ENCODE measurements around the gene ARSG. TPM values are rescaled to one million over a fixed set of nuclear protein-coding genes. Genes with fewer than 3 reads are reported as not detected.
A peak's percentile ranks its signal among the peaks of the same experiment; 100 is the strongest.

ARSG gene
- total RNA-seq, 1 donor from 2014 or later = 6.7 TPM

DNA sequence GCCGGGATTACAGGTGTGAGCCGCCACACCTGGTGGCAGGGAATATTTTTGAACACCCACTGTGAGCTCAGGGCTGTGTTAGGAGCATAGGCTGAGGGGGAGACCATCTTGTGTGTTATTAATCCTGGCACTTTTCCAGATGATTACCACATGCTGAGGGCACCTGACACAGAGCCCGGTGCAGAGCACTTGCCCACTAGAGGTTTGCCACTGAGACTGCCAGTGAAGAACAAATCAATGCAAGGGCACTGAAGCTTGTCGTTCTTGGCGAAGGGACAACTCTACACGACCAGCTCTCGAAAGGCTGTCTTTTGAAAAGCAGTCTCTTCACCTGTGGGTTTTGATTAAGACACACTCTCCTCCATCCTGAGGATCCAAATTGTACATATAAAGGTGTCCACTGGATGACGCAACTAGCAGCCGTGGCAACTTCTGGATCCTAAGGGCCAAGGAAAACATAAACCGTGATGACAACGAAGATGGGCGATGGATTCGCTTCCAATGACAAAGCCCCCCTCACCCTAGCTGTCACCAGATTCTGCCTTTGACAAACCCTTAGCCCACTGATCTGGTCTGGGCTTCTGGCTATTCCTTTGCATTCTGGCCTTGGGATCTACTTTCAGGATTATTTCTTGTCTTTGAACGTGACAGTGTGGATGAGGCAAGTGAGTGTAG, 137.3 kb downstream of the ARSG start:
- intact Hi-C loops (cut with micrococcal nuclease) = no loop called here
- H3K9me3 Mint-ChIP-seq = no peaks in the 10 kb centered on the region
- DNase-seq (ENCODE audit: low spot score) = no peak
- H3K4me1 Mint-ChIP-seq (ENCODE audit: low read depth) = peaks cover 11% of the 10 kb centered on the region
- H3K27me3 Mint-ChIP-seq (ENCODE audit: insufficient read depth) = no peaks in the 10 kb centered on the region
- H3K27ac Mint-ChIP-seq = no peak overlapping the region
- peaks cover 40% of the 10 kb centered on the region for H3K36me3 Mint-ChIP-seq (ENCODE audit: low read depth)
- H3K4me3 Mint-ChIP-seq = no peak overlapping the region

DNA sequence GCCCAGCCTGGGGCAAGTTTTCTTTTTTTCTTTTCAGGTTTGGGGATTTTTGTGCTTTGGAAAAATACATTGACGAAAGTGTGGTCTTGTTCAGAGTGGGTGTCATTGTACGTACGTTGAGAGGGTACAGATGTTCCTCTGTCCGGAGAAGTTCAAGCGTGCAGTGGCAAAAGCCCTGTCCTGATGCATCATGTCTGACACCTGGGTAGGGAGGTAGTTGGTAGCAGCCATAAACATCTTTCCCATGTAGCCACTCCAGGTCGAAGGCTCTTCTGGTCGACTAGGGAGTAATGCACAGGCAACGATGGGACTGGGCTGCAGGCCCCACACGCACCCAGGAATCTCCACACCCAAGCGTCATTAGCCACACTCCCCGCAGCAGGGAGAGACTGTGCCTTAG, 138.6 kb downstream of the ARSG start:
- no peaks in the 10 kb centered on the region for H3K9me3 Mint-ChIP-seq
- H3K4me3 Mint-ChIP-seq = no peak overlapping the region
- H3K4me1 Mint-ChIP-seq (ENCODE audit: low read depth) = peaks cover 11% of the 10 kb centered on the region
- H3K27ac Mint-ChIP-seq = no peak overlapping the region
- DNase-seq (ENCODE audit: low spot score) = no peak
- intact Hi-C loops (cut with micrococcal nuclease) = no loop called here
- H3K27me3 Mint-ChIP-seq (ENCODE audit: insufficient read depth) = no peaks in the 10 kb centered on the region
- H3K36me3 Mint-ChIP-seq (ENCODE audit: low read depth) = peaks cover 48% of the 10 kb centered on the region

GRCh38 chr17:68431045-68431608, 139.8 kb downstream of the ARSG start:
- Mint-ChIP-seq H3K27ac (no peak overlapping the region), H3K36me3 (ENCODE audit: low read depth) (peaks cover 51% of the 10 kb centered on the region), H3K4me1 (ENCODE audit: low read depth) (peaks cover 17% of the 10 kb centered on the region), H3K27me3 (ENCODE audit: insufficient read depth) (no peaks in the 10 kb centered on the region), H3K9me3 (no peaks in the 10 kb centered on the region), H3K4me3 (no peak overlapping the region)
- intact Hi-C loops (cut with micrococcal nuclease) = loop anchor here (1.0 kb wide), 1 partner anchor 139 kb away; no protein-coding TSS in a partner anchor
- DNase-seq (ENCODE audit: low spot score) = no peak

DNA sequence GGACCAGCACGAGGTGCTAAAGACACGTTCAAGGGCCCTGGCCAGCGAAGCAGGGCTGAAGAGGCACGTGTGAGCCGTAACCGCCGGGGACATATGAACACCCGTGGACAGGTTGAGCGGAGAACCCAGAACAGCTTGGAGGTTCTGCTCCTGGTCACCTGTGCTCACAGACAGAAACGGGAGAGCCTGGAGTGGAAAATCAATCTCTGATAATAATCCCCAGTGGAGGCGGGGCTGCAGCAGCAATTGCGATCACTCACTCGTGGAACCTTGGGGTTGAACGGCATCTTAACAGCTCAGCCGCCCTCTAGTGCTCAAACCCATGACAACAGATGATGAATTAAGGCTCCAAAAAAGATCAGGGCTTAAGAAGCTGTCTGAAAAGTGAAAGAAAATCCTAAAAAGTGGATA, 140.4 kb downstream of the ARSG start:
- Mint-ChIP-seq H3K9me3 (no peaks in the 10 kb centered on the region), H3K27ac (no peak overlapping the region), H3K27me3 (ENCODE audit: insufficient read depth) (no peaks in the 10 kb centered on the region), H3K36me3 (ENCODE audit: low read depth) (peaks cover 53% of the 10 kb centered on the region), H3K4me1 (ENCODE audit: low read depth) (peaks cover 22% of the 10 kb centered on the region), H3K4me3 (no peak overlapping the region)
- peak; percentile 29 for DNase-seq (ENCODE audit: low spot score)
- intact Hi-C loops (cut with micrococcal nuclease) = loop anchor here (1.0 kb wide), 1 partner anchor 139 kb away; no protein-coding TSS in a partner anchor

- no peak for DNase-seq (ENCODE audit: low spot score)
- intact Hi-C loops (cut with micrococcal nuclease) = no loop called here
- no peaks in the 10 kb centered on the region for H3K27me3 Mint-ChIP-seq (ENCODE audit: insufficient read depth)
- peak overlapping the region; percentile 18 for H3K27ac Mint-ChIP-seq
- H3K4me3 Mint-ChIP-seq = no peak overlapping the region
- no peaks in the 10 kb centered on the region for H3K9me3 Mint-ChIP-seq
- H3K36me3 Mint-ChIP-seq (ENCODE audit: low read depth) = peaks cover 52% of the 10 kb centered on the region
- peaks cover 28% of the 10 kb centered on the region for H3K4me1 Mint-ChIP-seq (ENCODE audit: low read depth)
Measured at GRCh38 chr17:68432086-68432864, 141.0 kb downstream of the ARSG start.

DNA sequence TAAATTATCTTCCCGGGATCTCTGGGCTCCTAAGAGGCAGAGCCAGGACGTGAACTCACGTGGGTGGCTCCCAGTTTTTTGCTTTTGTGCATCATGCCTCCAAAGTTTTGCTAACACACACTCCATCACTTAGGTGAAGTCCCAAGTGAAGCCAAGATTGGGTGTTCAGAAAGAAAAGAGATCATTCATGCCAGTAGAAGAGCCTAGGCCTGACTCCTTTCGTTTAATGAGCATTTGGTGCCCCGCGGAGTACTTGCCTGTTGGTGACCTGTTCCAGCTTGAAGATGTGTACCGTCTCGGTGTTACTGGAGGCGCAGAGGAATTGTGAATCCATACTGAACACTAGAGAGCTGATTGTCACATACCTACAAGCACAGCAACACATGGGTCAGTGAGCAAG, 141.9 kb downstream of the ARSG start:
- peaks cover 49% of the 10 kb centered on the region for H3K36me3 Mint-ChIP-seq (ENCODE audit: low read depth)
- H3K4me1 Mint-ChIP-seq (ENCODE audit: low read depth) = peaks cover 37% of the 10 kb centered on the region
- no peak overlapping the region for H3K4me3 Mint-ChIP-seq
- H3K9me3 Mint-ChIP-seq = no peaks in the 10 kb centered on the region
- H3K27ac Mint-ChIP-seq = no peak overlapping the region
- intact Hi-C loops (cut with micrococcal nuclease) = no loop called here
- H3K27me3 Mint-ChIP-seq (ENCODE audit: insufficient read depth) = no peaks in the 10 kb centered on the region
- DNase-seq (ENCODE audit: low spot score) = no peak

- Mint-ChIP-seq H3K9me3 (no peaks in the 10 kb centered on the region), H3K27ac (no peak overlapping the region), H3K4me3 (no peak overlapping the region), H3K4me1 (ENCODE audit: low read depth) (peaks cover 45% of the 10 kb centered on the region), H3K36me3 (ENCODE audit: low read depth) (peaks cover 44% of the 10 kb centered on the region), H3K27me3 (ENCODE audit: insufficient read depth) (no peaks in the 10 kb centered on the region)
- no peak for DNase-seq (ENCODE audit: low spot score)
- intact Hi-C loops (cut with micrococcal nuclease) = no loop called here
Measured at GRCh38 chr17:68433911-68434508, 142.7 kb downstream of the ARSG start.

GRCh38 chr17:68435361-68435760, 144.1 kb downstream of the ARSG start:
- Mint-ChIP-seq H3K27me3 (ENCODE audit: insufficient read depth) (no peaks in the 10 kb centered on the region), H3K36me3 (ENCODE audit: low read depth) (peaks cover 34% of the 10 kb centered on the region), H3K4me1 (ENCODE audit: low read depth) (peaks cover 57% of the 10 kb centered on the region), H3K9me3 (no peaks in the 10 kb centered on the region), H3K4me3 (no peak overlapping the region), H3K27ac (no peak overlapping the region)
- no peak for DNase-seq (ENCODE audit: low spot score)
- intact Hi-C loops (cut with micrococcal nuclease) = no loop called here

GRCh38 chr17:68435876-68436842, 144.9 kb downstream of the ARSG start:
- Mint-ChIP-seq H3K27me3 (ENCODE audit: insufficient read depth) (no peaks in the 10 kb centered on the region), H3K4me1 (ENCODE audit: low read depth) (peaks cover 64% of the 10 kb centered on the region), H3K36me3 (ENCODE audit: low read depth) (peaks cover 31% of the 10 kb centered on the region), H3K9me3 (no peaks in the 10 kb centered on the region), H3K4me3 (peak overlapping the region; percentile 64), H3K27ac (peak overlapping the region; percentile 91)
- intact Hi-C loops (cut with micrococcal nuclease) = loop anchor here (1.0 to 2.0 kb wide), 10 partner anchors 21 to 264 kb away; partner anchors contain the start of gene WIPI1
- DNase-seq (ENCODE audit: low spot score) = peak; percentile 77

DNA sequence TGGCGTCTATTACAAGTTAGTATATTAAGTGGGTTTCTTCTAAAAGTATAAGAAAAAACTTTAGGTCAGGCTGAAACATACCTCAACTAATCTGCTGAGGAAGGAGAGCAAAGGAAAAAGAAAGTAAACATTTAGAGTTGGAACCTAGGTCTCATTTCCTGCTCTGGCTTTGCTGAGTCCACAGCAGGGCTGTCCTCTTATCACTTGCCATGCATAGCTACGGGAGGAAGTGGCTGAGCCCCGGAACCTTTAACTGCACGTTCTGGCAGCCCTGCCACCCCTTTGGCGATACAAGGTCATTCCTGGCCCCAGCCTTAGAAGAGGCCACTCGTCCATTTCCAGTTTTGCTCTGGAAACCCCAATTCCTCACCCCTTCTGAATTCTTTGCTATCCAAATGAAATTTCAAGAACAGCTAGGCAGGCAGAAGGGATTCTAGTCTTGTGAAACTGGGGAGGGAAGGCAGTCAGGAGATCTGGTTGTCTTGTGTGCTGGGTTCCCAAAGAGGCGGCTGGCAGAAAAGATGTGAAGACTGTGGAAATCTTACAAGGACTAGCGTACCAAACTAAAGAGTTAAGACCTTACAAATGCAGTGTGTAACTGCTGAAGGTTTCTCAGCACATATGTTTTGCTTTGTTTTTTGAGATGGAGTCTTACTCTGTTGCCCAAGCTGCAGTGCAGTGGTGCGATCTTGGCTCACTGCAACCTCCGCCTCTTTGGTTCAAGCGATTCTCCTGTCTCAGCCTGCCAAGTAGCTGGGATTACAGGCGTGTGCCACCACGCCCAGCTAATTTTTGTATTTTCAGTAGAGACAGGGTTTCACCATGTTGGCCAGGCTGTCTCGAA, 146.9 kb downstream of the ARSG start:
- Mint-ChIP-seq H3K9me3 (no peaks in the 10 kb centered on the region), H3K4me1 (ENCODE audit: low read depth) (peaks cover 61% of the 10 kb centered on the region), H3K27ac (peak overlapping the region; percentile 91), H3K4me3 (peak overlapping the region; percentile 68), H3K27me3 (ENCODE audit: insufficient read depth) (no peaks in the 10 kb centered on the region), H3K36me3 (ENCODE audit: low read depth) (peaks cover 20% of the 10 kb centered on the region)
- DNase-seq (ENCODE audit: low spot score) = peak; percentile 51
- intact Hi-C loops (cut with micrococcal nuclease) = loop anchor here (2.0 kb wide), 1 partner anchor 37 kb away; no protein-coding TSS in a partner anchor

GRCh38 chr17:68439656-68440290, 148.5 kb downstream of the ARSG start:
- H3K27ac Mint-ChIP-seq = no peak overlapping the region
- H3K4me3 Mint-ChIP-seq = no peak overlapping the region
- intact Hi-C loops (cut with micrococcal nuclease) = no loop called here
- no peak for DNase-seq (ENCODE audit: low spot score)
- peaks cover 61% of the 10 kb centered on the region for H3K4me1 Mint-ChIP-seq (ENCODE audit: low read depth)
- peaks cover 19% of the 10 kb centered on the region for H3K36me3 Mint-ChIP-seq (ENCODE audit: low read depth)
- no peaks in the 10 kb centered on the region for H3K27me3 Mint-ChIP-seq (ENCODE audit: insufficient read depth)
- H3K9me3 Mint-ChIP-seq = no peaks in the 10 kb centered on the region
